GM19328 (cell line): ENCODE measurements around the gene ZNF318.
"Not testable (repeated sequence)": the region's sequence is repeated elsewhere in the genome, so short reads cannot be mapped to it uniquely, and the experiment has no call there.

Experiments used
- ATAC-seq: cut with Tn5 transposase; IDR thresholded peaks from one replicate; pipeline ENCODE4 v1.9.1; 2021; ENCODE audit warnings: mild to moderate bottlenecking, moderate library complexity; ENCODE audit not compliant: unreplicated experiment

The ZNF318 gene

GRCh38 chr6:43369174-43370002 is at the start of gene ZNF318:
ZNF318 (minus strand) TSS chr6:43369647; CDS start chr6:43369365, 282 bp downstream.
- ATAC-seq = peak; percentile 91

GRCh38 chr6:43416935-43417334 is 47.5 kb upstream of the ZNF318 start:
- ATAC-seq = no peak

- not testable (repeated sequence) for ATAC-seq
These were observed 45.8 kb upstream of the ZNF318 start for GRCh38 chr6:43415275-43415674.

- ATAC-seq = no peak
These were observed 43.6 kb upstream of the ZNF318 start for GRCh38 chr6:43413002-43413401.

- no peak for ATAC-seq
These were observed 43.1 kb upstream of the ZNF318 start for GRCh38 chr6:43412541-43412940.

GRCh38 chr6:43410776-43411175 is 41.3 kb upstream of the ZNF318 start:
- not testable (repeated sequence) for ATAC-seq

- no peak for ATAC-seq
These were observed 38.8 kb upstream of the ZNF318 start for GRCh38 chr6:43408259-43408658.

- no peak for ATAC-seq
These were observed 37.8 kb upstream of the ZNF318 start for GRCh38 chr6:43407296-43407695.

- no peak for ATAC-seq
These were observed 35.9 kb upstream of the ZNF318 start for GRCh38 chr6:43405354-43405753.

GRCh38 chr6:43402820-43403219 is 33.4 kb upstream of the ZNF318 start:
- ATAC-seq = no peak

GRCh38 chr6:43401730-43402129 is 32.3 kb upstream of the ZNF318 start:
- no peak for ATAC-seq

GRCh38 chr6:43399932-43400487 is 30.6 kb upstream of the ZNF318 start:
- ATAC-seq = no peak

GRCh38 chr6:43396408-43397149 is 27.1 kb upstream of the ZNF318 start:
- no peak for ATAC-seq

GRCh38 chr6:43395776-43396175 is 26.3 kb upstream of the ZNF318 start:
- no peak for ATAC-seq

GRCh38 chr6:43394982-43395381 is 25.5 kb upstream of the ZNF318 start:
- no peak for ATAC-seq

- no peak for ATAC-seq
These were observed 24.2 kb upstream of the ZNF318 start for GRCh38 chr6:43393602-43394001.

GRCh38 chr6:43393133-43393532 is 23.7 kb upstream of the ZNF318 start:
- ATAC-seq = not testable (repeated sequence)

GRCh38 chr6:43391440-43392031 is 22.1 kb upstream of the ZNF318 start:
- ATAC-seq = no peak

GRCh38 chr6:43390753-43391439 is 21.4 kb upstream of the ZNF318 start:
- not testable (repeated sequence) for ATAC-seq

- ATAC-seq = no peak
These were observed 20.4 kb upstream of the ZNF318 start for GRCh38 chr6:43389730-43390295.
